Measurements from ENCODE around the gene DENND5A.

The DENND5A gene

GRCh38 chr11:9210922-9211320 lies 54.2 kb downstream of the DENND5A start:
- no peak for TF ChIP-seq CTCF (IDR thresholded peaks at IDR 0.05)

- no peak for TF ChIP-seq CTCF (IDR thresholded peaks at IDR 0.05)
Observed at GRCh38 chr11:9210224-9210921, 54.8 kb downstream of the DENND5A start.

- TF ChIP-seq CTCF (IDR thresholded peaks at IDR 0.05): no peak
Observed at GRCh38 chr11:9208726-9209501, 56.2 kb downstream of the DENND5A start.

- TF ChIP-seq CTCF (IDR thresholded peaks at IDR 0.05): no peak
Observed at GRCh38 chr11:9207229-9207628, 57.9 kb downstream of the DENND5A start.

- no peak for TF ChIP-seq CTCF (IDR thresholded peaks at IDR 0.05)
Observed at GRCh38 chr11:9206496-9206895, 58.7 kb downstream of the DENND5A start.

GRCh38 chr11:9203691-9204311 lies 61.3 kb downstream of the DENND5A start:
- no peak for TF ChIP-seq CTCF (IDR thresholded peaks at IDR 0.05)

GRCh38 chr11:9201372-9202162 lies 63.6 kb downstream of the DENND5A start:
- TF ChIP-seq CTCF (IDR thresholded peaks at IDR 0.05): no peak
